CMK (cell line): ENCODE results near the gene PLEKHF1.
"Not testable (repeated sequence)": the region's sequence is repeated elsewhere in the genome, so short reads cannot be mapped to it uniquely, and the experiment has no call there.

Experiments used
- DNase-seq: peaks from one replicate; pipeline ENCODE4 v3.0.0-alpha.2; 2010; ENCODE audit warnings: low read depth

PLEKHF1 gene

GRCh38 chr19:29665215-29665825, at the start of gene PLEKHF1:
Gene PLEKHF1 (plus strand): TSS chr19:29665461. CDS start chr19:29673840, 8,379 bp downstream.
- DNase-seq: peak; percentile 78

GRCh38 chr19:29615891-29616425, 49.3 kb upstream of the PLEKHF1 start:
- DNase-seq: no peak

- no peak for DNase-seq
These were observed 48.7 kb upstream of the PLEKHF1 start for GRCh38 chr19:29616541-29616940.

GRCh38 chr19:29617366-29618266, 47.6 kb upstream of the PLEKHF1 start:
- DNase-seq: no peak

- DNase-seq: no peak
These were observed 46.8 kb upstream of the PLEKHF1 start for GRCh38 chr19:29618434-29618833.

GRCh38 chr19:29618871-29619270, 46.4 kb upstream of the PLEKHF1 start:
- DNase-seq: no peak

- DNase-seq: no peak
These were observed 44.3 kb upstream of the PLEKHF1 start for GRCh38 chr19:29620931-29621351.

- no peak for DNase-seq
These were observed 42.8 kb upstream of the PLEKHF1 start for GRCh38 chr19:29622166-29623070.

GRCh38 chr19:29623726-29624488, 41.4 kb upstream of the PLEKHF1 start:
- no peak for DNase-seq

- no peak for DNase-seq
These were observed 40.6 kb upstream of the PLEKHF1 start for GRCh38 chr19:29624489-29625185.

- DNase-seq: no peak
These were observed 40.0 kb upstream of the PLEKHF1 start for GRCh38 chr19:29625186-29625651.

GRCh38 chr19:29626386-29626785, 38.9 kb upstream of the PLEKHF1 start:
- no peak for DNase-seq

GRCh38 chr19:29626832-29627231, 38.4 kb upstream of the PLEKHF1 start:
- not testable (repeated sequence) for DNase-seq

GRCh38 chr19:29628661-29629385, 36.4 kb upstream of the PLEKHF1 start:
- no peak for DNase-seq

GRCh38 chr19:29629836-29630534, 35.3 kb upstream of the PLEKHF1 start:
- DNase-seq: no peak

- no peak for DNase-seq
These were observed 34.6 kb upstream of the PLEKHF1 start for GRCh38 chr19:29630655-29631054.

GRCh38 chr19:29631450-29631849, 33.8 kb upstream of the PLEKHF1 start:
- no peak for DNase-seq

GRCh38 chr19:29634002-29634401, 31.3 kb upstream of the PLEKHF1 start:
- no peak for DNase-seq
